Keratinocyte (primary cell): Measurements from ENCODE around the gene LHX6. TPM values are rescaled to one million over a fixed set of nuclear protein-coding genes. Genes with fewer than 3 reads are reported as not detected.

Source experiments
- DNase-seq: peaks from one replicate; pipeline ENCODE4 v3.0.0-alpha.2; 2011; ENCODE audit warnings: low read depth, missing footprints, low spot score
- FAIRE-seq: peaks from 2 replicates; lab custom pipeline; 2011; peaks lifted over from hg19 to GRCh38; lab: Jason Lieb, UNC
- H2AFZ ChIP-seq: 2 replicates; pipeline ENCODE4 v1.6.0; 2012; ENCODE audit warnings: low read length, control low read depth, inconsistent platforms; ENCODE audit not compliant: control insufficient read depth
- H3K27ac ChIP-seq: 2 replicates; pipeline ENCODE4 v1.5.1; 2011; ENCODE audit warnings: low read length; ENCODE audit not compliant: control insufficient read depth, insufficient read depth
- H3K27me3 ChIP-seq: 3 replicates; pipeline ENCODE4 v1.6.0; 2011; ENCODE audit warnings: low read length; ENCODE audit not compliant: control insufficient read depth, insufficient read depth; ENCODE audit errors: extremely low read depth
- H3K36me3 ChIP-seq, 2 experiments: 2 replicates in 1 of 2; 3 replicates in 1 of 2; pipeline ENCODE4 v1.5.1; 2011; ENCODE audit warnings: low read length in 2 of 2, mild to moderate bottlenecking in 1 of 2; ENCODE audit not compliant: control insufficient read depth in 2 of 2, insufficient read depth in 2 of 2; ENCODE audit errors: extremely low read depth in 1 of 2
- H3K4me1 ChIP-seq: 3 replicates; pipeline ENCODE4 v1.5.1; 2011; ENCODE audit warnings: low read length; ENCODE audit not compliant: control insufficient read depth, insufficient read depth; ENCODE audit errors: extremely low read depth
- H3K4me2 ChIP-seq: 3 replicates; pipeline ENCODE4 v1.6.0; 2011; ENCODE audit warnings: low read depth, low read length; ENCODE audit not compliant: control insufficient read depth, insufficient read depth; ENCODE audit errors: extremely low read depth
- H3K4me3 ChIP-seq, 3 experiments: fragments of 200-600 bp in 1 of 3; sonication (generic) in 1 of 3; 2 replicates in 2 of 3; 3 replicates in 1 of 3; pipeline ENCODE4 v1.5.1; 2011 to 2016; ENCODE audit warnings: low read length in 3 of 3, mild to moderate bottlenecking in 3 of 3, control low read depth in 2 of 3, inconsistent platforms in 1 of 3, low read depth in 1 of 3, mixed read lengths in 1 of 3, mixed run types in 1 of 3, moderate library complexity in 1 of 3; ENCODE audit not compliant: control insufficient read depth in 2 of 3, insufficient read depth in 2 of 3; ENCODE audit errors: extremely low read depth in 1 of 3
- H3K79me2 ChIP-seq: 2 replicates; pipeline ENCODE4 v1.6.0; 2012; ENCODE audit warnings: low read length; ENCODE audit not compliant: control insufficient read depth, insufficient read depth
- H3K9ac ChIP-seq: 3 replicates; pipeline ENCODE4 v1.6.0; 2011; ENCODE audit warnings: low read length; ENCODE audit not compliant: control insufficient read depth, insufficient read depth; ENCODE audit errors: extremely low read depth
- H3K9me1 ChIP-seq: 3 replicates; pipeline ENCODE4 v1.6.0; 2011; ENCODE audit warnings: low read length; ENCODE audit not compliant: control insufficient read depth, insufficient read depth; ENCODE audit errors: extremely low read depth
- H3K9me3 ChIP-seq: 2 replicates; pipeline ENCODE4 v1.5.1; 2012; ENCODE audit warnings: low read depth, low read length; ENCODE audit not compliant: control insufficient read depth
- H4K20me1 ChIP-seq: 3 replicates; pipeline ENCODE4 v1.6.0; 2011; ENCODE audit warnings: low read length; ENCODE audit not compliant: control insufficient read depth, insufficient read depth; ENCODE audit errors: extremely low read depth
- CTCF ChIP-seq, 3 experiments: IDR thresholded peaks in 1 of 3; conservative IDR thresholded peaks in 1 of 3; optimal IDR thresholded peaks in 1 of 3; 2 replicates in 2 of 3; 3 replicates in 1 of 3; pipeline versions ENCODE3 to v1.5.1; 2011; ENCODE audit warnings: low read length in 3 of 3, mild to moderate bottlenecking in 3 of 3, moderate library complexity in 2 of 3, control low read depth in 1 of 3, inconsistent platforms in 1 of 3; ENCODE audit not compliant: insufficient read depth in 2 of 3; ENCODE audit errors: extremely low read depth in 1 of 3
- EZH2 ChIP-seq: IDR thresholded peaks from one replicate; pipeline ENCODE4 v1.6.1; 2012; ENCODE audit warnings: inconsistent platforms, mild to moderate bottlenecking, low read length, moderate library complexity
- dilution Hi-C: fragments of 300-500 bp; cut with MboI; formaldehyde crosslinking; loops from one replicate; pipeline ENCODE4 v1.7.0; 2020; ENCODE audit warnings: low sequenced_read_pairs; ENCODE audit not compliant: extremely low pct_ligation_motif_present
- polyA plus RNA-seq, 5 experiments: library from polyadenylated mRNA; depleted of rRNA in 3 of 5; stranded (reverse) in 3 of 5; stranded (forward) in 1 of 5; unstranded in 1 of 5; fragments of >200 nt; gene quantifications; 1 replicate in 1 of 5; 2 replicates in 3 of 5; 3 replicates in 1 of 5; pipeline versions ENCODE4 v1.2.1 to v1.2.3, GENCODE V29; 2011 to 2012; ENCODE audit warnings: missing spikeins in 2 of 5, low read depth in 1 of 5, low replicate concordance in 1 of 5

Gene LHX6
- polyA plus RNA-seq, 1 donor (not counting 4 experiments of a cell fraction or from before 2014, with no cell fraction given), result 0.13 TPM

- Histone ChIP-seq H3K27ac (no peak overlapping the region), H3K27me3 (no peaks in the 10 kb centered on the region), H3K36me3 (peaks cover 4 to 8% of the 10 kb centered on the region in 2 experiments), H3K9me3 (no peaks in the 10 kb centered on the region), H4K20me1 (no peaks in the 10 kb centered on the region), H2AFZ (no peak overlapping the region), H3K4me1 (peaks cover 16% of the 10 kb centered on the region), H3K9me1 (no peaks in the 10 kb centered on the region), H3K79me2 (peaks cover 59% of the 10 kb centered on the region), H3K4me2 (no peak overlapping the region), H3K9ac (no peak overlapping the region), H3K4me3 (no peak overlapping the region)
- dilution Hi-C loops, result no loop called here
- no peak for FAIRE-seq
- TF ChIP-seq EZH2 (no peak), CTCF (optimal IDR thresholded peaks at IDR 0.05 in 1 of 3, IDR thresholded peaks at IDR 0.05 in 1 of 3, conservative IDR thresholded peaks at IDR 0.05 in 1 of 3; ENCODE audit: extremely low read depth in 1 of 3, insufficient read depth in 2 of 3, low read length in 3 of 3) (no peak)
- DNase-seq, result no peak
Observed at GRCh38 chr9:122262073-122262472, 33.3 kb upstream of the LHX6 start.

- no peak overlapping the region for H3K9ac ChIP-seq
- no peaks in the 10 kb centered on the region for H3K9me3 ChIP-seq
- H3K4me2 ChIP-seq, result no peak overlapping the region
- FAIRE-seq (no peak), DNase-seq (no peak)
- no peaks in the 10 kb centered on the region for H4K20me1 ChIP-seq
- H3K27ac ChIP-seq, result no peak overlapping the region
- H3K79me2 ChIP-seq, result peaks cover 55% of the 10 kb centered on the region
- H3K4me1 ChIP-seq, result peaks cover 16% of the 10 kb centered on the region
- TF ChIP-seq EZH2, result no peak
- TF ChIP-seq CTCF (optimal IDR thresholded peaks at IDR 0.05 in 1 of 3, IDR thresholded peaks at IDR 0.05 in 1 of 3, conservative IDR thresholded peaks at IDR 0.05 in 1 of 3; ENCODE audit: extremely low read depth in 1 of 3, insufficient read depth in 2 of 3, low read length in 3 of 3), result no peak
- no peak overlapping the region for H2AFZ ChIP-seq
- H3K36me3 ChIP-seq, result peaks cover 4 to 8% of the 10 kb centered on the region in 2 experiments
- H3K4me3 ChIP-seq, result no peak overlapping the region
- dilution Hi-C loops, result no loop called here
- no peaks in the 10 kb centered on the region for H3K27me3 ChIP-seq
- H3K9me1 ChIP-seq, result no peaks in the 10 kb centered on the region
Observed at GRCh38 chr9:122261469-122261881, 32.7 kb upstream of the LHX6 start.
